HepG2 (cell line): Measurements from ENCODE around the gene ING5. TPM values are rescaled to one million over a fixed set of nuclear protein-coding genes. Genes with fewer than 3 reads are reported as not detected.

Experiments used
- ARNT2 ChIP-seq: sonication (generic); formaldehyde crosslinking; IDR thresholded peaks from 2 replicates; pipeline ENCODE4 v1.8.0; 2022; ENCODE audit warnings: mild to moderate bottlenecking, low read depth, missing genetic modification reagents, moderate library complexity
- BCL6 ChIP-seq: IDR thresholded peaks from 2 replicates; pipeline ENCODE4 v1.6.1; 2016; ENCODE audit warnings: missing genetic modification reagents, missing compliant biosample characterization
- CEBPG ChIP-seq: IDR thresholded peaks from 2 replicates; pipeline ENCODE4 v1.6.1; 2016
- CHCHD3 ChIP-seq: sonication (generic); formaldehyde crosslinking; IDR thresholded peaks from 2 replicates; pipeline ENCODE4 v1.8.0; 2022; ENCODE audit warnings: mild to moderate bottlenecking, missing genetic modification reagents, moderate library complexity
- HMG20A ChIP-seq: IDR thresholded peaks from 2 replicates; pipeline ENCODE4 v1.6.1; 2016; ENCODE audit warnings: borderline replicate concordance
- HNRNPLL ChIP-seq: fragments of 200-400 bp; formaldehyde crosslinking; IDR thresholded peaks from 2 replicates; pipeline ENCODE4 v1.6.1; 2017; ENCODE audit warnings: mild to moderate bottlenecking, low read depth, low read length; ENCODE audit not compliant: poor library complexity, severe bottlenecking
- IRF2 ChIP-seq: IDR thresholded peaks from 2 replicates; pipeline ENCODE4 v1.6.1; 2018; ENCODE audit warnings: missing genetic modification reagents, missing compliant biosample characterization
- KMT2A ChIP-seq: sonication (generic); formaldehyde crosslinking; IDR thresholded peaks from 2 replicates; pipeline ENCODE4 v1.4.0; 2020; ENCODE audit warnings: missing genetic modification reagents
- MIXL1 ChIP-seq: IDR thresholded peaks from 2 replicates; pipeline ENCODE4 v1.6.1; 2016
- NFE2L2 ChIP-seq: fragments of 150-350 bp; IDR thresholded peaks from 2 replicates; pipeline ENCODE4 v1.6.1; 2014; ENCODE audit warnings: low read length
- NONO ChIP-seq, 2 experiments: fragments of 450-650 bp in 1 of 2; sonication (generic) in 1 of 2; formaldehyde crosslinking in 1 of 2; IDR thresholded peaks in 1 of 2; conservative IDR thresholded peaks in 1 of 2; 2 replicates each; pipeline versions ENCODE4 v1.6.1 to v1.8.0; 2017 to 2022; ENCODE audit warnings: mild to moderate bottlenecking in 1 of 2, missing genetic modification reagents in 1 of 2, moderate library complexity in 1 of 2
- PITX1 ChIP-seq: sonication (generic); formaldehyde crosslinking; IDR thresholded peaks from 2 replicates; pipeline ENCODE4 v1.5.1; 2020; ENCODE audit warnings: mild to moderate bottlenecking, missing genetic modification reagents
- SMC3 ChIP-seq: IDR thresholded peaks from 2 replicates; pipeline ENCODE4 v1.6.1; 2011; ENCODE audit warnings: low read length, improper control_type of control experiment
- SPEN ChIP-seq: sonication (generic); formaldehyde crosslinking; IDR thresholded peaks from 2 replicates; pipeline ENCODE4 v1.5.1; 2020; ENCODE audit warnings: low read depth, mild to moderate bottlenecking, missing genetic modification reagents
- SSRP1 ChIP-seq: IDR thresholded peaks from 2 replicates; pipeline ENCODE4 v1.6.1; 2016; ENCODE audit warnings: control low read depth
- TARDBP ChIP-seq: sonication (generic); formaldehyde crosslinking; IDR thresholded peaks from 2 replicates; pipeline ENCODE4 v1.8.0; 2022; ENCODE audit warnings: mild to moderate bottlenecking, missing genetic modification reagents
- TCF7 ChIP-seq: sonication (generic); IDR thresholded peaks from 2 replicates; pipeline ENCODE4 v1.6.1; 2016; ENCODE audit warnings: antibody characterized with exemption, low read depth
- ZBTB39 ChIP-seq: sonication (generic); formaldehyde crosslinking; IDR thresholded peaks from 2 replicates; pipeline ENCODE4 v1.5.0; 2020; ENCODE audit warnings: missing genetic modification reagents
- ZBTB49 ChIP-seq: sonication (generic); formaldehyde crosslinking; IDR thresholded peaks from 2 replicates; pipeline ENCODE4 v1.4.0; 2020; ENCODE audit warnings: missing genetic modification reagents, borderline replicate concordance
- ZNF224 ChIP-seq: sonication (generic); formaldehyde crosslinking; IDR thresholded peaks from 2 replicates; pipeline ENCODE4 v1.5.0; 2020; ENCODE audit warnings: mild to moderate bottlenecking, missing genetic modification reagents
- ZNF432 ChIP-seq: sonication (generic); formaldehyde crosslinking; IDR thresholded peaks from 2 replicates; pipeline ENCODE4 v1.5.0; 2020; ENCODE audit warnings: missing genetic modification reagents, mild to moderate bottlenecking, borderline replicate concordance
- ZNF598 ChIP-seq: sonication (generic); formaldehyde crosslinking; IDR thresholded peaks from 2 replicates; pipeline ENCODE4 v1.5.1; 2020; ENCODE audit warnings: mild to moderate bottlenecking, missing genetic modification reagents, borderline replicate concordance
- ZNF619 ChIP-seq: sonication (generic); formaldehyde crosslinking; IDR thresholded peaks from 2 replicates; pipeline ENCODE4 v1.4.0; 2020; ENCODE audit warnings: mild to moderate bottlenecking, missing genetic modification reagents
- ZNF780A ChIP-seq: sonication (generic); formaldehyde crosslinking; IDR thresholded peaks from 2 replicates; pipeline ENCODE4 v1.8.0; 2022; ENCODE audit warnings: mild to moderate bottlenecking, missing genetic modification reagents, moderate library complexity
- ZNF879 ChIP-seq: sonication (generic); formaldehyde crosslinking; IDR thresholded peaks from 2 replicates; pipeline ENCODE4 v1.8.1; 2023; ENCODE audit warnings: missing genetic modification reagents
- polyA plus RNA-seq, 8 experiments: library from polyadenylated mRNA; depleted of rRNA in 3 of 8; stranded (reverse) in 7 of 8; unstranded in 1 of 8; fragments of >200 nt; fragmentation: Illumina TruSeq in 4 of 8; extraction: Trizol in 4 of 8; gene quantifications; 2 replicates each; pipeline versions ENCODE4 v1.2.1 to v1.2.3, GENCODE V29; 2011 to 2016; ENCODE audit warnings: low read depth in 4 of 8, missing spikeins in 1 of 8, mixed read lengths in 1 of 8; ENCODE audit not compliant: insufficient read depth in 1 of 8
- total RNA-seq, 5 experiments: library from RNA; depleted of rRNA; stranded (reverse); fragments of >200 nt; fragmentation: Illumina TruSeq; extraction: Trizol; gene quantifications; 2 replicates each; pipeline ENCODE4 v1.2.3, GENCODE V29; 2016; ENCODE audit warnings: low read depth in 1 of 5

Gene ING5
- total and polyA plus RNA-seq, 2 of the 13 experiments (the other 11 are each of a cell fraction or from before 2014, with no cell fraction given), result 61.9 to 71.9 TPM

- no peak for TF ChIP-seq ZBTB39 (CRISPR knock-in tag)
- TF ChIP-seq CHCHD3 (CRISPR knock-in tag), result peak; percentile 69; the same call in 1 of the 2 replicates
- no peak for TF ChIP-seq ARNT2
- no peak for TF ChIP-seq HMG20A (CRISPR knock-in tag)
- TF ChIP-seq ZNF780A, result no peak
- TF ChIP-seq NFE2L2, result no peak
- TF ChIP-seq SSRP1, result no peak
- TF ChIP-seq ZNF598 (CRISPR knock-in tag), result peak; percentile 82; the same call in 1 of the 2 replicates
- no peak for TF ChIP-seq ZNF224 (CRISPR knock-in tag)
- TF ChIP-seq PITX1, result 0 out of 2 replicates have a peak, but pooled peaks have one; percentile 11
- TF ChIP-seq IRF2 (CRISPR knock-in tag), result peak; percentile 79
- TF ChIP-seq MIXL1, result peak; percentile 73; the same call in 1 of the 2 replicates
- no peak for TF ChIP-seq ZNF619 (CRISPR knock-in tag)
- 0 out of 2 replicates have a peak, but pooled peaks have one; percentile 14 for TF ChIP-seq BCL6 (CRISPR knock-in tag)
- TF ChIP-seq KMT2A (CRISPR knock-in tag), result peak; percentile 67; the same call in 1 of the 2 replicates
- peak; percentile 78 for TF ChIP-seq CEBPG (CRISPR knock-in tag)
- TF ChIP-seq ZNF432, result no peak
- TF ChIP-seq SMC3, result peak; percentile 96
- peak; percentile 51; the same call in 1 of the 2 replicates for TF ChIP-seq ZBTB49 (CRISPR knock-in tag)
- TF ChIP-seq NONO (IDR thresholded peaks at IDR 0.05), result no peak
- TF ChIP-seq NONO (CRISPR knock-in tag; conservative IDR thresholded peaks at IDR 0.05), result peak; percentile 54; the same call in 1 of the 2 replicates
- TF ChIP-seq TCF7, result no peak
- no peak for TF ChIP-seq HNRNPLL
- no peak for TF ChIP-seq TARDBP (CRISPR knock-in tag)
- no peak for TF ChIP-seq ZNF879
- no peak for TF ChIP-seq SPEN (CRISPR knock-in tag)
Observed at GRCh38 chr2:241659150-241659739, 42.6 kb upstream of the ING5 start (continued).
